GM18502 (cell line): ENCODE results near the gene TJP3.
"Not testable (repeated sequence)": the region's sequence is repeated elsewhere in the genome, so short reads cannot be mapped to it uniquely, and the experiment has no call there.

Experiments
- ATAC-seq: cut with Tn5 transposase; IDR thresholded peaks from one replicate; pipeline ENCODE4 v1.9.1; 2021; ENCODE audit warnings: mild to moderate bottlenecking; ENCODE audit not compliant: unreplicated experiment, poor library complexity

The TJP3 gene

GRCh38 chr19:3765757-3766156, 57.6 kb downstream of the TJP3 start:
- ATAC-seq = not testable (repeated sequence)

GRCh38 chr19:3766520-3766919, 58.3 kb downstream of the TJP3 start:
- ATAC-seq = no peak

- ATAC-seq = no peak
Measured at GRCh38 chr19:3767050-3767449, 58.9 kb downstream of the TJP3 start.

GRCh38 chr19:3768015-3768747, 60.0 kb downstream of the TJP3 start:
- no peak for ATAC-seq

GRCh38 chr19:3768748-3769099, 60.5 kb downstream of the TJP3 start:
- ATAC-seq = no peak

GRCh38 chr19:3769494-3769893, 61.3 kb downstream of the TJP3 start:
- ATAC-seq = no peak

GRCh38 chr19:3770136-3770999, 62.2 kb downstream of the TJP3 start:
- no peak for ATAC-seq

GRCh38 chr19:3771000-3771905, 63.1 kb downstream of the TJP3 start:
- no peak for ATAC-seq

GRCh38 chr19:3771906-3772455, 63.8 kb downstream of the TJP3 start, which contains the start of gene RAX2:
Gene RAX2, minus strand, starts transcription at chr19:3772228. Its CDS starts 486 bp downstream, at chr19:3771742.
- ATAC-seq = no peak

- no peak for ATAC-seq
Measured at GRCh38 chr19:3773814-3774515, 65.8 kb downstream of the TJP3 start.

- no peak for ATAC-seq
Measured at GRCh38 chr19:3774621-3775373, 66.6 kb downstream of the TJP3 start.

GRCh38 chr19:3775374-3775711, 67.2 kb downstream of the TJP3 start:
- ATAC-seq = no peak

- ATAC-seq = no peak
Measured at GRCh38 chr19:3775831-3776230, 67.6 kb downstream of the TJP3 start.

GRCh38 chr19:3776479-3777040, 68.4 kb downstream of the TJP3 start:
- no peak for ATAC-seq

- no peak for ATAC-seq
Measured at GRCh38 chr19:3778104-3778867, 70.1 kb downstream of the TJP3 start.

GRCh38 chr19:3778899-3779723, 70.9 kb downstream of the TJP3 start:
- no peak for ATAC-seq

GRCh38 chr19:3780786-3781304, 72.7 kb downstream of the TJP3 start:
- ATAC-seq = no peak
